Iris pigment epithelial cell (primary cell): ENCODE data around the gene RPS6KB2.

Experiments
- DNase-seq: peaks from one replicate; pipeline ENCODE4 v3.0.0-alpha.2; 2011; ENCODE audit warnings: low read depth

RPS6KB2 gene

GRCh38 chr11:67429722-67430121 lies 1.4 kb downstream of the RPS6KB2 start:
- DNase-seq: no peak

- DNase-seq: no peak
Observed at GRCh38 chr11:67431346-67432249, 3.3 kb downstream of the RPS6KB2 start.

GRCh38 chr11:67432655-67433349 lies 4.5 kb downstream of the RPS6KB2 start:
- DNase-seq: no peak

- no peak for DNase-seq
Observed at GRCh38 chr11:67433536-67434394, 5.5 kb downstream of the RPS6KB2 start.

GRCh38 chr11:67434395-67434881 lies 6.1 kb downstream of the RPS6KB2 start:
- no peak for DNase-seq

GRCh38 chr11:67435031-67435726 lies 6.9 kb downstream of the RPS6KB2 start:
- no peak for DNase-seq

- DNase-seq: no peak
Observed at GRCh38 chr11:67435727-67436458, 7.6 kb downstream of the RPS6KB2 start.

GRCh38 chr11:67436459-67437081 lies 8.3 kb downstream of the RPS6KB2 start:
- DNase-seq: no peak

GRCh38 chr11:67437082-67437808 lies 9.0 kb downstream of the RPS6KB2 start, which contains the start of gene PTPRCAP:
Gene PTPRCAP (minus strand): TSS chr11:67437682. CDS start chr11:67437619, 63 bp downstream.
- DNase-seq: no peak

- DNase-seq: no peak
Observed at GRCh38 chr11:67437809-67438157, 9.5 kb downstream of the RPS6KB2 start.

- DNase-seq: no peak
Observed at GRCh38 chr11:67438158-67438902, 10.0 kb downstream of the RPS6KB2 start.

GRCh38 chr11:67439321-67440228 lies 11.3 kb downstream of the RPS6KB2 start:
- no peak for DNase-seq

- DNase-seq: no peak
Observed at GRCh38 chr11:67440229-67441097, 12.2 kb downstream of the RPS6KB2 start.

GRCh38 chr11:67441098-67441563 lies 12.8 kb downstream of the RPS6KB2 start:
- no peak for DNase-seq

- no peak for DNase-seq
Observed at GRCh38 chr11:67441731-67442351, 13.5 kb downstream of the RPS6KB2 start.
